ENCODE results near the gene INPP5D.
"Not testable (repeated sequence)": the region's sequence is repeated elsewhere in the genome, so short reads cannot be mapped to it uniquely, and the experiment has no call there.

Gene INPP5D

DNA sequence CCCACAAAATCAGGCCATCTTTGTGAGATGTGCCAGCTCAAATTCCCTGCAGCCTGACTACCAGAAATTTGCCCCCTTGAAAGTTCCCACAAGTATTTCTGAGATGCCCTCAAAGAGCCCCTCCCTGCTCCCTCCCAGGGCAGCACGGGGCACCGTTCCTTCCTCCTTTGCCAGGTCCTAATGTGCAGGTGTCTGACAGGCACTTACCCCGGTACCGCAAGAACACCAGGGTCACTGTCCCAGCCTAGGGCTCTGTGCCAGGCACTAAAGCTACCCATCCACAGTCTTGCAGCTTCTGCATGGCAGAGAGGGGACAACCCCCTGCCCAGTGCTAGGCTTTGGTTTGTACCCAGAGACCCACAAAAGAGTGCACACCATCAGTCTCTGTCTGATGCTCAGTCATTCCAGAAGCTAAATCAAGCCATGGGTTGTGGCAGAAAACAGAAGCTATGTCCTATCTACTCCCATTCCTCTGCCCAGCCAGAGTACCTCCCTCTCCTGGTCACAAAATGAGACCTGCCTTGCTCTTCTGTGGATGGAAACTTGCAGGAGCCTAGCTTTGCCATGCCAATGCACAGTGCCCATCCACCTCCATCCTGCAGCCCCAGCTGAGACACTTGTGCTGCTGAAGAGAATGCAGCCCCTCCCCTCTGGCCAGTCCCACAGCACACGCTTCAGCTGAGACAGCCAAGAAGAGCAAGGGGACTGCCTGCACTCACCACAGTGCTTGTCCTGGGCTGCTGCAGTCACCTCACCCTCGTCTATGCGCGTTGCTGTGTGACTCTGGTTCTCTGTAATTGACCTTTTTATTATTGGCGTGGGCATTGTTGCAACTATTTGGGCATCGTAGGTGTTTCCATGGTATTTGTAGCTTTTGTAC lies 48.7 kb downstream of the INPP5D start:
- in situ Hi-C loops (cut with HindIII; ENCODE audit: low sequenced_read_pairs): no loop called here

DNA sequence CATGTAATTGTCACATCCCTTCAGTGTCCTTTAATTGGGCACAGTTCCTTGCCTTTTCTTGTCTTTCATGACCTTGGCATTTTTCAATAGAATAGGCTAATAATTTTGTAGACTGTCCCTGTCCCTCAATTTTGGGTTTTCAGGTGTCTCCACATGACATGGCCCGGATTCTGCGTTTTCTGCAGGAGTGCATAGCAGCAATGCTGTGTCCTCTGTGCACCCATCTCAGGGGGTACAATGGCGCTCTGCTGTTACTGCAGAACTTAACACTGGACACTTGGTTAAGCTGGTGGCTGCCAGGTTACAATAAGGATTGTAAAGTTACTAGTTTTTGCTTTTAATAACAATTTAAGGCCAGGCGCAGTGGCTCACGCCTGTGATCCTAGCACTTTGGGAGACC lies 51.3 kb downstream of the INPP5D start:
- in situ Hi-C loops (cut with HindIII; ENCODE audit: low sequenced_read_pairs): no loop called here

DNA sequence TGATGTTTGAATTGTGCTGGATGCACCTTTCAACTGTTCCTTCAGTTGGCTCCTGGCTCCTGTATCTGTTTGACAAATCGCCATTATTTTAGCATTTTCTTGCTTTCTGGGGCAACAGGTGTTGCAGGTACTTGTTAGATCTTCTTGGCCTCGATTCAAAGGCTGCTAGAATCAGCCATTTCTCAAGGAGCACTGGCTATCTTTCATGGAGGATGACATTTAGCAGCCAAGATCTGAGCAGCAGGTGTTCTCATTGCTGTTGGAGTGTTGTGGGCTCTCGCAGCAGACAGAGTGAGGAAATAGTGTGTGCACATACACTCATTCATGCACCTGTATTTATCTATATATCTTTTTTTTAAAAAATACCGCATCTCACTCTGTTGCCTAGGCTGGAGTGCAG lies 52.2 kb downstream of the INPP5D start:
- in situ Hi-C loops (cut with HindIII; ENCODE audit: low sequenced_read_pairs): no loop called here

DNA sequence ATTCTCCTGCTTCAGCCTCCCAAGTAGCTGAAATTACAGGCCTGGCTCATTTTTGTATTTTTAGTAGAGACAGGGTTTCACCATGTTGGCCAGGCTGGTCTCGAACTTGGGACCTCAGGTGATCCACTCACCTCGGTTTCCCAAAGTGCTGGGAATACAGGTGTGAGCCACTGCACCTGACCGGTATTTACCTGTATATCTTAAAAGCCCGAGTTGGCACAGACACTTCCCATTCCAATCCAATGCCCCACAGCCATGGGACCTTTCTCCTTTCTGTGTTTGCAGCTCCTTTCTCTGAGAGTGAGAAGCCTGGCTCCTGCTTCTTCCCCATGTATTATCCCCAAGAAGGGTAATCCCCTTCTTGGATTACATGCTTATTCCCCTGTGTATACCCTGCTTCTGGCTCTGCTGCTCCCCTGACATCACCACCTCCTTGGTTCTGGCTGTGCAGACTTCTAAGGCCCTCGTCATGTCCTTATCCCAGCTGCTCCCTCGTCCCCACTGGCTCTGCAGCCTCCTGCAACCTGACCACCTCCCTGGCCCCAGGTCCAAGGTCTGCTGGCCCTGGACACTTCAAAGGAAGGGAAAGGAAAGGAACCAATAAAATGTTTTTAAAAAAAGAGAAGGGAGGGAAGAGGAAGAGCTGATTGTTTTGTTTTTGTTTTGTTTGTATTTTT lies 52.8 kb downstream of the INPP5D start:
- in situ Hi-C loops (cut with HindIII; ENCODE audit: low sequenced_read_pairs): no loop called here

DNA sequence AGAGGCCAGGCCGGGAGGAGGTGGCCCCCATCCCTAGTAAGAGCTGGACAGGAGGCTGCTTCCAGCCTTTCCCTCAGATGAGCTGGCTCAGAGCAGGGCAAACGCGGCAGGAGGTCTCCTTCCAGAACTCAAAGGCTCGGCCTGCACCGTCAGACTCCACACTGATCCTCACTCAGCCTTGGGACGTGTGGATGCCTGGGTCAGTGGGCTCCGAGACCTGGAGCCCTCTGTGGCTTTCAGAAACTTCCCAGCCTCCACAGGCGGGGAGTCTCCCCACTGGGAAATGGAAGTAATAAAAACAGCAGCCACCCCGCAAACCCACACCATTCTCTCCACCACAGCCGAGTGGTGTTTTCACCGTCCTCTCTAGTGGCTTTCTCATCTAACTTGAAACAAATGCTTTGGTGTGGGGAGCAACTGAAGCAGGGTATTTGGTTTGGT lies 54.3 kb downstream of the INPP5D start:
- in situ Hi-C loops (cut with HindIII; ENCODE audit: low sequenced_read_pairs): no loop called here

DNA sequence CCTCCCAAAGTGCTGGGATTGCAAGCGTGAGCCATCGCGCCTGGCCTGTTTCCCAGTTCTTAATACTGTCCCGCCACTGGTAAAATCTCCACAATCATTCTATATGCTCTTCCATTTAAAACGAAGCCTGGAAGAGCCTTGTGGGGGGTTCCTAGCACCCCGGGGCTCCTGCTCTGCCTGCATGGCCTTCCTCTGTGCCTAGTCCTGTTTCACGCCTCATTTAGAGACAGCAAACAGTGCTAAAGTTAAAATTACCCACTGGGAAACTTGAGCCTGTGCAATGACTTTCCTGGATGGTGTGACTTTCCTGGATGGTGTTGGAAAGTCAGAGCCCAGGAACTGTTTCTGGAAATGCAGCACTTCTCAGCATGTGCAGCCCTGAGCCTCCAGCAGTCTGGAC lies 55.0 kb downstream of the INPP5D start:
- in situ Hi-C loops (cut with HindIII; ENCODE audit: low sequenced_read_pairs): no loop called here

DNA sequence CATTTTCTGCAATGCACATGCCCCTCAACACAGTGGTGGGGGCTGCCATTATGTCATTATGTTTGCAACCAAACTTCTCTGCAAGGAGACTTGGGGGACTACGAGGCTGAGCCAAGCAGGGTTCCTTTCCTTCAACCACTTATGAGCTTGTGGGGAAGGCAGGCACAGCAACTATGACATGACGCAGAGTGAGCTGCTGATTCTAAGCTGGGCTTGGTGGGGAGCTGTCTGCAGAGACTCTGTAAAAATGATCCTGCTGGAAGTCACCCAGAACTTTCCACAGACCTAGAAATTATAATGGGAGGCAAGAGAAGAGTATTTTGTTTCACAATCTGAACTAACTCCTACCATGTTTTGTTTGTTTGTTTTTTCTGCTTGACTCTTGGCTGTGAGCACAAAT lies 55.6 kb downstream of the INPP5D start:
- in situ Hi-C loops (cut with HindIII; ENCODE audit: low sequenced_read_pairs): no loop called here

DNA sequence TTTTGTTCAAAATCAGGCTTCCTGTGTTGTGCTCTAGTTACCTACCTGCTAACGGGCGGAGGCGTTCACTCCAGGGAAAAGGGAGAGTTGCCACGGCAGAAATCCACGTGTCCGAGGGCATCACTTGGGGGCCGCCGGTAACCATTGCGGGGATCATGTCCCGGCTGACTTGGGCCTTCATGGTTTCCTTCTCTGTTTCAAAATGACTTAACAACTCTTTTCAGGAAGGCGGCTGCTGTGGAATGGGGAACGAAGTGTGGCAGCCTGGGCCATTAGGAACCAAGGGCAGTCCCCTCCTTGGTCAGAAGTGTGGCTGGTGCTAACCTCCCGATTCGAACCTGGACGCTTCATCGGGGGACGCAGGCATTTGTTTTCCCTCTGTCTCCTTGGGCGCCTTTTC lies 56.8 kb downstream of the INPP5D start:
- in situ Hi-C loops (cut with HindIII; ENCODE audit: low sequenced_read_pairs): no loop called here

DNA sequence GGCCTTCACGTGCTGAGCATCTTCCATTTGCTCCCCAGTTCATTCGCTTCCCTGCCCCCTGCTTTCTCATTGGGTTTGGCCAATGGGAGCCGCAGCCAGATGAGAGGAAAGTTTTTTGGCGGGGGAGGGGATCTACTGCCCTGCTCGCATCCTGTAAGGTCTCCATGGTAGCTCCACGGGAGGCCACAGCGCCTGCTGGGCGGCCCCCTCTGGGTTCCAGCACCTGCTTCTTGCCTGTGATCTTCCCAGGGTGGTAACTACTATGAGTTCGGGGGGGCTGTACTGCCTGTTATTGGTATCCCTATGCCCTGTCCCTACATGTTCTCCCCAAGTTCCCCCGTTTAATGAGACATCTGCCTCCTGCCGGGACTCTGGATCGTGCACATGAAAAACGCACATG lies 57.2 kb downstream of the INPP5D start:
- in situ Hi-C loops (cut with HindIII; ENCODE audit: low sequenced_read_pairs): no loop called here

DNA sequence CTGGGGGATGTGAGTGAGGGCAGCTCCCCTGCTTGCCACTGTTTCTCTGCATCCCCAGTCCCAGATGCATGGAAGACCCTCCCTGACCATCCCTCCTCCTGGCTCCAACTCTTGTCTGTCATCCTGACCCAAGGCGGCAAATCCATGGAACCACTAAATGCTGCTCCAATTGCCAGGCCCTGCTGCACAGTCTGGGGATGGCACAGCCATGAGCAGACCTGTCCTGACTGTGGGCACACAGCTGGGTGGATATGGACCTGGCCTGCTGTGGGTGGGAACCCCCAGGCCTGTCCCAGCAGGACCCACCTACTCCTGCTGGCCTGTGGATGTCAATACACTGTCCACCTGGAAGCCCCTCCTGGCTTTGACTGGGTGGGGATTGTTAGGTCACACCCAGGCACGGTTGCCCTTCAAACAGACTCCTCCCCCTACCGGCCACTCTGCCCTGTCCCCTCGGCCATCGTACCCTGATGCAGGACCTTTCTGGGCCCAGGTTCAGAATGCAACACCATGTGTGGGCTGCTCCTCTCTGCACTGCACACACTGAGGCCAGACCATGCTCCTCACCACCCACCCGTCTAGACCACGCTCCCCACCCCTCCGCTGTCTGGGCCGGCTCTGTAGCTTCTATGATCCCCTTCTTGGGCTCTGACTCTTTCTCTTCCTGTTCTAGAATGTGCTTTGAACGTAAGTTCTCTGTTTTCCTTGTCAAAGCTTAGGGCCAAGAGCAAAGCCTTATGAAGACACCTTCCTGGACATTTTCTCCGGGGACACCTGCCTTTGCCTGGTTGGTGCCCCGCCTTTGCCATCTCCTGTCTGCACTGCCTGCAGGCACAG lies 57.9 kb downstream of the INPP5D start:
- in situ Hi-C loops (cut with HindIII; ENCODE audit: low sequenced_read_pairs): no loop called here

DNA sequence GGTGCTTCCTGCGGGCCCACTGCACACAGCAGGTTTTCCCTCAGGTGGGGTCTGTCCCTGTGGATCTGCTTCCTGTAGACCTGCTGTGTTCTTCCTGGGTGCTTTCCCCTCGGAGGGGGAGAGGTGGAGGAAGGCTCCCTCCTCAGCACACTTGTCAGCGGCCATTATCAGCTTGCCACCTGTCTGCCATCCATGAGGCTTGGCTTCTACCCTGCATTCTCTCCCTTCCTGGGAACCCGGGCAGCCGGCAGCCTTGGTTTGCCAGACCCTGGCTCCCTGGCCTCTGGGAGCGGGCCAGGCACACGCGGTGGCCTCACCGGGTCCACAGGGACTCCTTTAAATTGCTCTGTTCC lies 58.5 kb downstream of the INPP5D start:
- in situ Hi-C loops (cut with HindIII; ENCODE audit: low sequenced_read_pairs): no loop called here

DNA sequence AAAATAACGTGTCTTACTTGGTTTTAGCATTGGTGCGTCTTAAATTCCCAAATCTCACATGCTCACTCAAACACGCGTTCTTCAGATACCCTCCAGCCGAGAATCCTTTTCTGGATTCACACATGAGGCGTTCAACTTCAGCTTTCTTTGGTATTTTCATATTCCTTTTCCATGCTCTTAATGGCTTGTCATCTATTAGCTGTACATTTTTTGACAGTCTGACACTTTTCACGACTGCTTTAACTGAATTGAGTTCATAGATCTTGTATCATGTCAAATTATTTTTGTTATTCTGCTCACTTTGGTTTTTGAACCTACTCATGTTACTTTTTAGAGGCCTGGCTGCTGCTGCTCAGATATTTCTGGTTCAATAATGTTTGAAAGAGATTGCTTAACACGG lies 59.0 kb downstream of the INPP5D start:
- in situ Hi-C loops (cut with HindIII; ENCODE audit: low sequenced_read_pairs): no loop called here

DNA sequence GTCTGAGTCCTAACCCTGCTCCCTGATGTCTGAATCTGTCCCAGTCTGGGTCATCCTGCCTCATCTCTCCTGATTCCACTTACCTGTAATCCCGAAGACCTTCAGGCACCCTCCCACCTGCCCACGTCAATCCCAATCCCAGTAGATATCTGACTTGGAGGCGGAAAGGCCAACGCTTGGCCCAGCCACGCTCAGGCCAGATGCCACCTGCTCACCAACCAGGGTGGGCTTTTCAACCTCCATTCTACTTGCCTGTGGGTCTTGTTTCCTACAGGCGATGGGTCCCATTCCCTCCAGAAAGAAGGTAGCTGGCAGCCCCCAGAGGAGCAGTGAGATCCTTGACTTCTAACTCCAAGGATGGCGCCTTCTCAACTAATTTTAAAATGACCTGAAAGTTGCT lies 59.7 kb downstream of the INPP5D start:
- in situ Hi-C loops (cut with HindIII; ENCODE audit: low sequenced_read_pairs): no loop called here

DNA sequence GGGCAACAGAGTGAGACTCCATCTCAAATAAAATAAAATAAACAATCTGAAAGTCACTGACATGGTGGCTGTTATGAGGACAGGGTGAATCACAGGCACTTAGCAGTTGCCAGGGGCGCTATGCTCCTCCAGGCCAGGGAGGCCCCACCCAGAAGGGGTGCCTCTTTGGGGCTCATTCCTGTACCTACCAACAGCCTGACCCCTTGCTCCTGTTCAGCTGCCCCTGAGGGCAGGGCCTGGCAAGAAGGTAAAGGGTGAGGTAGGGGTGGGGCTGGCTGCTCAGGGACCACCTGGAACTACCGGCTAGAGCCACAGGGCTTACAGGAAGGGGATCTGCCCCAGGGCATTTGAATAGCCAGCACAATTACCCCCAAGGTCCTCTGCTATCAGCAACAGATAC lies 60.3 kb downstream of the INPP5D start:
- in situ Hi-C loops (cut with HindIII; ENCODE audit: low sequenced_read_pairs): no loop called here

DNA sequence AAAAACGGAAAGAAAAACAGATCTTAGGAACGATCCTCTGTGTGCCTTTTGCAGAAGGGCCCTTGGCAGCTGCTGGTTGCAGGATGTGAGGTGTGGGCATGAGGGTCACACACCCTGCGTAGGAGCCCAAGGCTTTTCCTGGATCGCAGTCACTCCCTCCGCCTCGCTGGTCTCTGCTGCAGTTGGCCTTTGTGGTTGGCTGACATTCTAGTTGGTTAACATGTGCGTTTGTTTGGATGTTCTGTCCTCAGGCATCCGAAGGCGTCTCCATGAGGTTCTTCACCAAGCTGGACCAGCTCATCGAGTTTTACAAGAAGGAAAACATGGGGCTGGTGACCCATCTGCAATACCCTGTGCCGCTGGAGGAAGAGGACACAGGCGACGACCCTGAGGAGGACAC lies 61.7 kb downstream of the INPP5D start:
- in situ Hi-C loops (cut with HindIII; ENCODE audit: low sequenced_read_pairs): no loop called here

DNA sequence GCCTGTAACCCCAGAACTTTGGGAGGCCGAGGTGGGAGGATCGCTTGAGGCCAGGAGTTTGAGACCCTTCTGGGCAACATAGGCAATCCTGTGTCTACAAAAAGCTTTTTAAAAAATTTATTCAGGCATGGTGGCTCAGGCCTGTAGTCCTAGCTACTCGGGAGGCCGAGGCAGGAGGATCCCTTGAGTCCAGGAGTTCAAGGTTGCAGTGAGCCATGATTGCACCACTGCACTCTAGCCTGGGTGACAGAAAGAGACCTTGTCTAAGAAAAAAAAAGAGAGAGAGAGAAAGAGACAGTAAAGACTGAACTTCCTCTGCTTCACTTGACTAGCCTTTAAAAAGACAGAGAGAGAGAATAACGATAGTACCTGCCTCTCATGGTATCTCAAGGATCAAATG lies 62.4 kb downstream of the INPP5D start:
- in situ Hi-C loops (cut with HindIII; ENCODE audit: low sequenced_read_pairs): no loop called here

DNA sequence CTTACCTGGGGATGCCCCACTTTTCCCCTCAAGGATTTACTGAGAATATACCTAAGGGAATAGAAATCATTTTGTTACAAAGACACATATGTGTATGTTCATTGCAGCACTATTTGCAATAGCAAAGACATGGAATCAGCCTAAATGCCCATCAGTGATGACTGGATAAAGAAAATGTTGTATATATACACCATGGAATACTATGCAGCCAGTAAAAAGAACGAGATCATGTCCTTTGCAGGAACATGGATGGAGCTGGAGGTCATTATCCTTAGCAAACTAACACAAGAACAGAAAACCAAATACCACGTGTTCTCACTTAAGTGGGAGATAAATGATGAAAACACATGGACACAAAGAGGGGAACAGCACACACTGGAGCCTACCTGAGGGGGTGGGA lies 63.4 kb downstream of the INPP5D start:
- in situ Hi-C loops (cut with HindIII; ENCODE audit: low sequenced_read_pairs): not testable (repeated sequence)

DNA sequence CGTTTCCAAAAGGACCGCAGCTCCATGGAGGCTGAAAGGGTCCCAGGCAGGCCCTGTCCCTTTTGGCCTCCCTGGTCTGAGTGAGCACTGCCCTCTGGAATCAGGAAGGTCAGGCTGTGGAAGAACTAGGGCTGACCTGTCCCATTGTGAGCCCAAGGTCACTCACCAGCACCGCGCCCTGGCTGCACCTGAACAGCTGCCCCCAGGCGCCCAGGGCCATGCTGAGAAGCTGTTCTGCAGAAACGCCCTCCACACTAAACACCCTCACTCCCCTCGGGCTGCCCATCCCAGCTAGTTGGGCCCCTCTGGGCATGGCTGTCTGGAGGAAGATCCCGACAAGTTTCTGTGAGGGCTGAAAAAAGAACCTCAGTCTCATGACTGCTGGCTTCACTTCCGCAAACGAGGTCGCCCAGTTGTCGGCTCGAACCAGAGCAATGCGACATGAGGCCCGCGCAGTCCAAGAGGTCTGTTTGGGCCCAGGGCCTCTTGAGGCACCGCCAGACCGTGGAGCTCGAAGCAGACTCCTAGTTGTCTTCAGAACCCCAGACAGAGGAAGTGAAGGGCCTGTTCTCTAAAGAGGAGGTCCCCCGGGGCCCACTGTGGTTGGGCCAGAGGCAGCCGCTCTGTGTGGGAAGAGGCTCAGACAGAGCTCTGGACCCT lies 64.4 kb downstream of the INPP5D start:
- in situ Hi-C loops (cut with HindIII; ENCODE audit: low sequenced_read_pairs): no loop called here

DNA sequence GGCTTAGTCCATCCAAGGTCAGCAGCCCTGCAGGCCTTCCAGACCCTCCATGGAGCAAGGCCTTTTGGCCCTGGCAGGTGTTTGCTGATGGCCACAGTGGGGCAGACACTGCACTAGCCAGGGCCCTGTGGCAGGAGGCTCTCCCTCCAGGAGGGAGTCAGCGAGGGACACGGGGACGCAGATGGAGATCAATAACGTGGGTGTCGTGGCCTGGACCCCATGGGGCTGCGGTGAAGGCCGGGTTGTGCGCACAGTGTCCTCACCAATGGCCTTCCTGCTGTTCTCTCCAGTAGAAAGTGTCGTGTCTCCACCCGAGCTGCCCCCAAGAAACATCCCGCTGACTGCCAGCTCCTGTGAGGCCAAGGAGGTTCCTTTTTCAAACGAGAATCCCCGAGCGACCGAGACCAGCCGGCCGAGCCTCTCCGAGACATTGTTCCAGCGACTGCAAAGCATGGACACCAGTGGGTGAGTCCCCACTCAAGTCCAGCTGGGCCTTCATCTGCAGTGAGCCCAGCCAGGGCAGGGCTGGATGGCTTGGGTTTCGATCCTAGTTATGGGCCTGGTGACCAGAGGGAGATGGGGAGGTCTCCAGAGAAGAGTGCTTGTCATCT lies 65.4 kb downstream of the INPP5D start:
- in situ Hi-C loops (cut with HindIII; ENCODE audit: low sequenced_read_pairs): no loop called here

DNA sequence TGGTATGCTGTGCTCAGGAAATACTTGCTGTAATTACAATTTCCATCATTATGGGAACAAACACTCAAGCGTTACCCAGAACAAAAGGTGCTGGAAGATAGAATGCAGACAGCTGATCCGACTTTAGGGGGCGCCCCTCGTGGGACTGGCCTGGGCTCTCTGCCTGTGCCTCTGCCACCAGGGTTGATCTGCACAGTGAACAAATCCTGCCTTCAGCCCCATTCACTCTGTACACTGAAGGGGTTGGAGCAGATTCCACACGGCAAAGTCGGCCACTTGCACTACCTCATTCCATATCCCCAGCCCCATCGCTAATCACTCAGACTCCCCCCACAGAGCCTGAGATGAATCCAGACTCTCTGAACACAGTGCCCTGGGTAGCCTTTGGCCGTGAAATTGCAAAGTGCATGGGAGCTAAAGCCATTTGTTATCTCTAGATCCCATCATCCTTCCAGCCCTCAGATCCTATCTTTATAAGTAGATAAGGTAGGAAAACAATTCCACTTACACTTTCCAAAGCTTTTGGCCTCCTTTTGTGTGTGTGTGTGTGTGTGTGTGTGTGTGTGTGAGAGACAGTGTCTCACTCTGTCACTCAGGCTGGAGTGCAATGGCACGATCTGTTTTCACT lies 69.3 kb downstream of the INPP5D start:
- in situ Hi-C loops (cut with HindIII; ENCODE audit: low sequenced_read_pairs): no loop called here
